HFFc6 (cell line): ENCODE measurements around the gene SSNA1. TPM values are rescaled to one million over a fixed set of nuclear protein-coding genes. Genes with fewer than 3 reads are reported as not detected.

Experiments used
- DNase-seq: peaks from one replicate; pipeline ENCODE4 v3.0.0-alpha.2; 2018
- H3K27ac Mint-ChIP-seq: 2 replicates; pipeline ENCODE4 v1.8.0; 2020; ENCODE audit warnings: mild to moderate bottlenecking, mixed read lengths
- H3K27me3 Mint-ChIP-seq: 2 replicates; pipeline ENCODE4 v1.8.0; 2021; ENCODE audit warnings: mild to moderate bottlenecking, moderate library complexity, mixed read lengths; ENCODE audit not compliant: insufficient read depth
- H3K36me3 Mint-ChIP-seq: 2 replicates; pipeline ENCODE4 v1.8.0; 2021; ENCODE audit warnings: low read depth, mixed read lengths
- H3K4me1 Mint-ChIP-seq: 2 replicates; pipeline ENCODE4 v1.8.0; 2020; ENCODE audit warnings: low read depth, mixed read lengths
- H3K4me3 Mint-ChIP-seq: 2 replicates; pipeline ENCODE4 v1.8.0; 2020; ENCODE audit warnings: mild to moderate bottlenecking, moderate library complexity, mixed read lengths
- H3K9me3 Mint-ChIP-seq: 2 replicates; pipeline ENCODE4 v1.8.0; 2020; ENCODE audit warnings: mild to moderate bottlenecking, mixed read lengths
- total RNA-seq, 6 experiments: library from RNA; stranded (reverse); fragmentation: NEBNext Ultra II Directional; extraction: Animal tissue kit (Norgen Biotek cat#: 25700); gene quantifications; 2 replicates in 1 of 6; 3 replicates in 5 of 6; pipeline ENCODE4 v1.2.3, GENCODE V29; 2021
- TF ChIP-seq, protein P1 (sequence below): fragments of 200-600 bp; sonication (generic); IDR thresholded peaks from 2 replicates; pipeline ENCODE4 v1.5.0; 2021; ENCODE audit warnings: antibody characterized with exemption, mild to moderate bottlenecking

The SSNA1 gene
- total RNA-seq, 6 experiments from 2014 or later: 76.7 to 82.8 (median 82.1) TPM

DNA sequence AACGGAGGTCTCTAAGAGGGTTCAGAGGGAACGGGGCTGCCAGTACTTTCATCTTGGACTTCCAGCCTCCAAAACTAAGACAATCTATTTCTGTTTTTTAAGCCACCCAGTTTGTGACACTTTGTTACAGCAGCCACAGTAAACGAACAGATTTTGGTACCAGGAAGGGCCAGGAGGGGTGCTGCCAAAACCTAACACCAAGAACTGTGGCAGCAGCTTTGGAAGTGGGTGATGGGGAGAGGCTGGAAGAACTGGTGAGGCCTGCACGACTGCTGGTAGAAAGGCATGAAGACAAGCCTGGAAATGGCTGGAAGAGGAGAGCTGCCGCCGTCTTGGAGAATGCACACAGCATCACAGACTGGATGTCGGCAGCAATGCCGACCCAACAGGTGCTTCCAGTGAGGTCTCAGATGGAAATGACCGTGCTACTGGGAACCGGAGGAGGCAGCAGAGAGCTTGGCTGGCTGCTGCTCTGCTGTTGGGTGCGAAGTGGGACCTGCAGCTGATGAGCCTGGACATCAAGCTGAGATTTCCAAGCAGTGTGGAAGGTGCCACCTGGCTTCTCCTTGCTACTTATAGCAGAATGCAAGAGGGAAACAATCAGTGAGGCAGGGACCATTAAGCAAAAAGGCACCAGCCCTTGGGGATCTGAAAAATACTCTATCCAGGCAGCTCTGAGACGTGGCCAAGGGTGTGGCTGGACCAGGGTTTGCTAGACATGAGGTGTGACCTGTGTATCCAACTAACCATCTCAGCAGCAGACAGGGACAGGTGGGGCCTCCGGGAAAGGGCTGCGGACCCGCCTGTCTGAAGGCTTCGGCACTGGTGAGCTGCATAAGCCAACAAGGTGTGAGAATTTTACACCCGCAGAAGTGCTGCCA, 11.9 kb upstream of the SSNA1 start:
- H3K4me1 Mint-ChIP-seq: peaks cover 11% of the 10 kb centered on the region
- H3K36me3 Mint-ChIP-seq: no peaks in the 10 kb centered on the region
- DNase-seq: no peak
- peaks cover 2% of the 10 kb centered on the region; the same call in 1 of the 2 replicates for H3K27me3 Mint-ChIP-seq
- H3K9me3 Mint-ChIP-seq: no peaks in the 10 kb centered on the region
- TF ChIP-seq, protein P1, sequence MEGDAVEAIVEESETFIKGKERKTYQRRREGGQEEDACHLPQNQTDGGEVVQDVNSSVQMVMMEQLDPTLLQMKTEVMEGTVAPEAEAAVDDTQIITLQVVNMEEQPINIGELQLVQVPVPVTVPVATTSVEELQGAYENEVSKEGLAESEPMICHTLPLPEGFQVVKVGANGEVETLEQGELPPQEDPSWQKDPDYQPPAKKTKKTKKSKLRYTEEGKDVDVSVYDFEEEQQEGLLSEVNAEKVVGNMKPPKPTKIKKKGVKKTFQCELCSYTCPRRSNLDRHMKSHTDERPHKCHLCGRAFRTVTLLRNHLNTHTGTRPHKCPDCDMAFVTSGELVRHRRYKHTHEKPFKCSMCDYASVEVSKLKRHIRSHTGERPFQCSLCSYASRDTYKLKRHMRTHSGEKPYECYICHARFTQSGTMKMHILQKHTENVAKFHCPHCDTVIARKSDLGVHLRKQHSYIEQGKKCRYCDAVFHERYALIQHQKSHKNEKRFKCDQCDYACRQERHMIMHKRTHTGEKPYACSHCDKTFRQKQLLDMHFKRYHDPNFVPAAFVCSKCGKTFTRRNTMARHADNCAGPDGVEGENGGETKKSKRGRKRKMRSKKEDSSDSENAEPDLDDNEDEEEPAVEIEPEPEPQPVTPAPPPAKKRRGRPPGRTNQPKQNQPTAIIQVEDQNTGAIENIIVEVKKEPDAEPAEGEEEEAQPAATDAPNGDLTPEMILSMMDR: peak; percentile 58
- no peak overlapping the region for H3K27ac Mint-ChIP-seq
- no peak overlapping the region; the same call in 1 of the 2 replicates for H3K4me3 Mint-ChIP-seq

DNA sequence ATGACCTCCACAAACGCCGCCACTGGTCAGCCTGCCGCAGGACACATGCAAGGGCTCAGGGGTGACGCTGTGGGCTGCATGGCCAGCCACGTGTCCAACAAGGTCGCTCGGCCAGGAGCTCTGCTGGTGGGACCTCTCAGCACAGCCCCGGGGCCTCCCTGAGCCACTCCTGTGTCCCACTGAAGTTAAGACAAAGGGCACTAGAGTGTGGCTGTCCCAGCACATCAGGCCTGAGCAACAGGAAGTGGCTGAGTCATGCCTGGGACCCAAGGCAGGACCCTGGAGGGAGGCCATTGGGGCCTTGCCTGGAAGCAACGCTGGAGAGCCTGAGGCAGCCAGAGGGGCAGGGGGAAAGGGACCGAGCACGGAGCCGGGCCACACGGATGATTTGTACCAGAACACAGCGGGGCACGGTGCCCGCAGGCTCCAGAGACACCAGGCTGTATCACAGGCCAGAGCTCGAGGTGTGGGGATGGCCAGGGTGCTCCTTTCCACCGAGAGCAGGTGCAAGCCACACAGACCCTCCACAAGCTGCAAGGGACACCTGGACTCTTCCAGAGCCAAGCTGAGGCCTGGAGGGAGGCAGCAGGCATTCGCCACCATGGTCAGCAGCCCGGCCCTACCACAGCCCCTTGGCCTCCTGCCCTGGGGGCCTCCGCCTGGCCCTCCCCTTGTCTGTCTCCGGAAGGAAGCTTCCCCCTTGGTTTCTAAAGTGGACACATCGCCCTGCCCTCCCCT, 10.1 kb upstream of the SSNA1 start:
- DNase-seq: no peak
- Mint-ChIP-seq H3K27me3 (peaks cover 5% of the 10 kb centered on the region; the same call in 1 of the 2 replicates), H3K4me3 (no peak overlapping the region), H3K9me3 (no peaks in the 10 kb centered on the region), H3K36me3 (peaks cover 4% of the 10 kb centered on the region; the same call in 1 of the 2 replicates), H3K27ac (no peak overlapping the region), H3K4me1 (peaks cover 11% of the 10 kb centered on the region)
- TF ChIP-seq, protein P1: no peak

DNA sequence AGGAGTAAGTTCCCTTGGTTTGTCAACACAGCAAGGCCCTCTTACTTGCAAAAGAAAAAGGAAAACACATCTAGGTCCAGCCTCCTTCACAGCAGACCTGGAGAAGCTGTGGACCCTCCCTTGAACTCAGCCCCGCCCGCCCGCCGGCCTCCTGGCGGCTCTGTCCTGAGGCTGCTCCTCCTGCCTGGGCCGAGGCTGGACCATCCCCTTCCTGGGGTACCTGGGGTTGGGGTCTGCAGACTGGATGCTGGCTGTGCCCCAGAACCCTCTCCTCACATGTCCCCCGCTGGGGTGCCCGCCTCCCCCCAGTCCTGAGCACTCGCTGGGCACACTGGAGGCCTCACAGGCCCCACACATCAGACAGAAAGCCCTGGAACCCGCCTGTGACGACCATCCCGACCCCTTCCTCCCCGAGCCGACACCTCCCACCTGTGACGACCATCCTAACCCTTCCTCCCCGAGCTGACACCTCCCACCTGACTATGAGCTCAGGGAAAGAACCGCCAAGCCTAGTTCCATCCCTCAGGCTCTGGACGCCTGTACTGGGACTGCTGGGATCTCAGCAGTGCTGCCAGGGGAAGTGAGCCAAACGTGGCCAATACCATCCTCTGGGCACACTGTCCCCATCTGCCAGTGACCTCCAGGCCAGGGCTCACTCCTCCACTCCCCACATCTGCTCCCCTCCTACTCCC, 9.4 kb upstream of the SSNA1 start:
- no peaks in the 10 kb centered on the region for H3K9me3 Mint-ChIP-seq
- no peak for DNase-seq
- H3K4me1 Mint-ChIP-seq: peaks cover 11% of the 10 kb centered on the region
- H3K27ac Mint-ChIP-seq: no peak overlapping the region
- TF ChIP-seq, protein P1: no peak
- H3K36me3 Mint-ChIP-seq: peaks cover 4% of the 10 kb centered on the region; the same call in 1 of the 2 replicates
- H3K4me3 Mint-ChIP-seq: no peak overlapping the region
- H3K27me3 Mint-ChIP-seq: peaks cover 3% of the 10 kb centered on the region; the same call in 1 of the 2 replicates

DNA sequence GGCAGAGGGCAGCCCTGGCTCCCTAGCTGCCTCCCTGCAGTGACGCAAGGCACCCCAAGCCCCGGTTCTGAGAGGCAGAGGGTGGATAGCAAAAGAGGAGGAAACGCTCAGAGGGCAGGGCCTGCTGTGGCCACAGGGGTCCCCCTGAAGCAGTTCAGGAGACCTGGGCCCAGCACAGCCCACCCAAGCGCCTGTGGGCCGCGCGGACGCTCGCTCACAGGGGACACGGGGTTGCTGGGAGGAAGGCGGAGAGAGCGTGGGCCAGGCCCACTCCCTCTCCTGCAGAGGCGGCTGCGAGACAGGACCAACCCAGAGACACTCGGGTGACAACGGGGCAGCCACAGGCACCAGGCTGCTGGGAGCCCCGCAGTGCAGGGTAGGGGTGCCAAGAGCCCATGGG, 8.7 kb upstream of the SSNA1 start:
- Mint-ChIP-seq H3K27me3 (peaks cover 4% of the 10 kb centered on the region; the same call in 1 of the 2 replicates), H3K36me3 (peaks cover 4% of the 10 kb centered on the region; the same call in 1 of the 2 replicates), H3K27ac (no peak overlapping the region), H3K9me3 (no peaks in the 10 kb centered on the region), H3K4me3 (no peak overlapping the region), H3K4me1 (peaks cover 11% of the 10 kb centered on the region)
- no peak for DNase-seq
- TF ChIP-seq, protein P1: no peak

DNA sequence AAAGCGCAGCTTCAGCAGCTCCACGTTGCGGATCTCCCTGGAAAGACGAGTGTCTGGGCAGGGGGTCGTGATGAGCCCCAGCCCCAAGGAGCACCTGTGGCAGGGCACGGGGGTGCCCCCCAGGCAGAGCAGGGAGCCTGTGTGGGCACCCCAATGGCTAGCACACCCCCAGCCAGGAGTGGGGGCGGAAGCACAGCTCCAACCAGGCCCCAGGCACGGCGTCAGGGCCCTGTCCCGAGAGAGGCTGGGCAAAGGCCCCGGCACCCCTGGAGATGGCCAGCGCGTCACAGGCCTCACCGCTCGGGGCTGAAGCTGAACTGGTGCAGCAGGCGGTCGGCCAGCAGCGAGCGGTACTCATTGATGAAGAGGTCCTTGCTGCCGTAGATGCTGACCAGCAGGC, 8.0 kb upstream of the SSNA1 start:
- Mint-ChIP-seq H3K27ac (no peak overlapping the region), H3K36me3 (peaks cover 4% of the 10 kb centered on the region; the same call in 1 of the 2 replicates), H3K9me3 (no peaks in the 10 kb centered on the region), H3K4me3 (no peak overlapping the region), H3K4me1 (peaks cover 11% of the 10 kb centered on the region), H3K27me3 (peaks cover 4% of the 10 kb centered on the region; the same call in 1 of the 2 replicates)
- TF ChIP-seq, protein P1: no peak
- DNase-seq: no peak
